Measurements from ENCODE around the gene NACAD. TPM values are rescaled to one million over a fixed set of nuclear protein-coding genes. Genes with fewer than 3 reads are reported as not detected.
A peak's percentile ranks its signal among the peaks of the same experiment; 100 is the strongest.

NACAD gene
- 21.3 TPM for polyA plus RNA-seq (2013, experiment 1 of 2; ENCODE audit: insufficient read length)
- polyA plus RNA-seq (2013, experiment 2 of 2; ENCODE audit: insufficient read length), result 23.9 TPM

GRCh38 chr7:45088821-45089340 is at the start of gene NACAD:
Gene NACAD (minus strand): TSS chr7:45088969. CDS start chr7:45088894, 75 bp downstream.
- DNase-seq, result peak; percentile 60

DNA sequence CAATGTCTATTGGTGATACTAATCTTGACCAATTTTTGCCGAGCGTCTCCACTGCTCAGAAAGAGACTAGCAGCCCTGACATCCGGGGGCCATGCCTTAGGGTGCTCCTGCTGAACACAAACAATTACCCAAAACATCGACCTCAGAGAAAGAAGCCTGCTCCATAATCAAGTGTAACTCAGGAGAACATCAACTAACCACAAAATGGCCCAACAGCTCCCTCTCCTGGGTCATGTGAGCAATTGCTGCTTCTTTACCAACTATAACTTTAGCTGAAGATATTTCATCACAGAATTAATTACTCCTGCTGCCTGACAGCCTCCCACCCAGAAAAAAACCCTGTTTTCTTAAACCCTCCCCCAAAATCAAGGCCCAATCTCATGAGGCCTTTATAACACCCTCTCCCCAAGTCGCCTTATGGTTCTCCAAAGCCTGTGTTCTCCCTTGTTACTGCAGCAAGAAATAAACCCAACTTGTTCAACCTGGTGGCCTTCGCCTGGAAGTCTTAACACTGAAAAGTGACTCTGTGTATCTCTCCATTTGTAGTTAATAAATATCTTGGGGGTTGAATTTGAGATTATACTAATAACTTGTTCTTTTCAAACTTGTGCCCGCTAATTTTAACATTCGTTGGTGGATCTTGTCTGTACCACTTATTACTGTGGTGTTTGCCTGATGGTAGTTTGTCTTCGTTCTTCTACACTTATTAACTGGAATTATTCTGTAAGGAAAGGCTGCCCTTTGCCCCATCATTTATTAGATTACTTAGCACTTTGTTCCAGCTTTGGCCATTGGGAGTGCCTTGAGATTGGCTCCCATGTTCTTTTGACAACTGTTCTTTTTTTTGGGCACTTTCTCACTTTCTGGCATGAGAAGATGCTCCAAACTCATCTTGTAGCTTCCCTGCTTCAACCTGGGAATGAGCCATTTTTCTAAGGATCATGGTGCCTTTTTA is 47.6 kb upstream of the NACAD start:
- DNase-seq, result peak; percentile 71

- no peak for DNase-seq
These were observed 45.1 kb upstream of the NACAD start for GRCh38 chr7:45133877-45134276.

DNA sequence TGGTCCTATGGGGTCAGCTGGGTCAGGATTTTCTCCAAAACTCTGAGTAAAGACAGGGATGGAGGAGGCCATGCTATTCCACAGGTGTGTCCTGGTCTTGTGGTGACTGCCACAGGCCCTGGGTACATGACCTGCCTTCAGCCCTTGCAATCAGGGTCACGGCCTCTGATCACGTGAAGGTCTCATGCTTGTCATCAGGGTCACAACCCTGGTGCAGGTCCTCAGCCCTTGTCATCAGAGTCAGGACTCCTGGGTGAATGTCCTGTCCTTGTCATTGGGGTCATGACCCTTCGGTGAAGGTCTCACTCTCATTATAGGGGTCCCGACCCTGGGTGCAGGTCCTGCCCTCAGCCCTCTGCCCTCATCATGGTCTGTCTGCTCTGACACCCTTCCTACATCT is 44.6 kb upstream of the NACAD start:
- DNase-seq, result no peak

- DNase-seq, result no peak
These were observed 44.0 kb upstream of the NACAD start for GRCh38 chr7:45132708-45133320.

GRCh38 chr7:45131891-45132290 is 43.1 kb upstream of the NACAD start:
- no peak for DNase-seq

DNA sequence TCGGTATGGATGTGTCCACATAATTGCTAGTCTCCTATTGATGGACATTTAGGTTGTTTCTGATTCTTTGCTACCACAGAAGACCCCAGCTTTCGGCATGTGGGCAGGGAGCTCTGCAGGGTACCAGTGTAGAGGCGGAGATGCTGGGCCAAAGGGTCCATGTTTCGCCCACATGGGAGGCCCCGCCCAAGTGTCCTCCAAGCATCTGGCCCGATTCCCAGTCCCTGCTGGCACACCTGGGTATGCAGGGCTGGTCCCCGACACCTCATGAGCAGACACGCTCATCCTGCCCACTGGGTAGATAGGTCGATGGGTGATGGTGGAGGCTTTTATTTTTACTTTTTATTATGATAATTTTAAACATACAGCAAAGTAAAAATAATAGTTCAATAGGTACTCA is 42.1 kb upstream of the NACAD start:
- no peak for DNase-seq

GRCh38 chr7:45129906-45130305 is 41.1 kb upstream of the NACAD start:
- no peak for DNase-seq

DNA sequence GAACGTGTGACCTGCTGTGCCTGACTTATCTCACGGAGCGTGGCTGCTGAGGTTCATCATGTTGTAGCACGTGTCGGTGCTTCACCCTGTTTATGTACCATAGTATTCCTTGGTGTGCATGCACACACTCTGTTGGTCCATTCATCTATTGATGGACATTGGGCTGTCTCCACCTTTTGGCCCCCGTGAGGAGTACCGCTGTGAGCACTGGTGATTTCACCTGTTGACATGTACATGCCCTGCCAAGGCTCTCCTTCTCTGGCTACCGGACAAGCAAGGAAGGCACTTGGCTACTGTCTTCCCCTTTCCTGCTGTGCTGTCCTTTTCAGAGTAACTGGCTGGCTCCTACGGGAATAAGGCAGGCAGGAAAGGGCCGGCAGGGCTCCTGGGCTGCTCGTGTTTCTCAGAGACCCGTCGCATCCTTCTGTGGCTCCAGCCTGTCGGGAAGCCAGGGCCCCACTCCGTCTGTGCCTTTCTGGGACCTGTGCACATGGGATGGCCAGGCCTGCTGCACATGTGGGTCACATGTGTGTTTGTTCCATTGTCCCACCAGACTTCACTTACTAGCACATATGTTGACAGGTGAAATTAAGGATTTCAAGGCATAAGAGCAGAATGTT is 40.5 kb upstream of the NACAD start:
- DNase-seq, result no peak

GRCh38 chr7:45126920-45127319 is 38.2 kb upstream of the NACAD start:
- DNase-seq, result no peak

GRCh38 chr7:45126201-45126600 is 37.4 kb upstream of the NACAD start:
- no peak for DNase-seq

- no peak for DNase-seq
These were observed 36.6 kb upstream of the NACAD start for GRCh38 chr7:45125193-45125904.

DNA sequence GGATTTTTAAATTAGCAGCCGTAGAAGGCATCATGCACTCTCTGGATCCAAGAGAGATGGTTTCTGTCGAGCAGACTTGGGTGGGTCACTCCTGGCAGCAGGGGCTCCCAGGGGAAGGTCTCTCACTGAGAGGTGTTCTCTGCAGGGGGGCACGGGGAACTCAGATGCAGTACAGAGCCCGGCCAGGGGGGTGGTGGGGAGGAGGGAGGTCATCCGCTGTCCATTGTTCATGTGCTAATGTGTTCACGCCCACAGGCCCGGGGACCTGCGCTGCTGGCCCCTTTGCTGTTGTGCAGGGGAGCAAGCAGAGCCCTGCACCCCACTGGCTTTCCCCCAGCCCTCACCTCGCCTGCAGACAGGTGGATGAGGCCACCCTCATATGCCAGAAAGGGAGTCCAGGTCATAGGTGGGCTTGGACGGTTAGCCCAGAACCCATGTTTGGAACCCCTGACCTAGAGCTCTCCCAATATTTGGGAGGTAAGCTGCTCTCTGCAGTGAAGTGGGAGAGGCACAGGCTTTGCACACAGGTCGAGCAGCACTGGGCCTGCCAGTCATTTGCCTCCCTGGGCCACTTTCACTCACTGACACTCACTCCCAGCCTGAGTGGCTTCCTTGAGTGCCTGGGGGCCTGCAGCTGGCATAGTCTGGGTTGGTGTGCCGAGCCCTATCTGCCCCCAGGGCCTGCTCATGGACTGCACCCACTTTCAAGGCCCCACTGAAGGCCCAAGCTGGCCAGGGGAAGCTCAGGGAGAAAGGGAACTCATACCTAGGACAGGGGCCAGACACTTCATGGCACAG is 35.3 kb upstream of the NACAD start:
- no peak for DNase-seq

DNA sequence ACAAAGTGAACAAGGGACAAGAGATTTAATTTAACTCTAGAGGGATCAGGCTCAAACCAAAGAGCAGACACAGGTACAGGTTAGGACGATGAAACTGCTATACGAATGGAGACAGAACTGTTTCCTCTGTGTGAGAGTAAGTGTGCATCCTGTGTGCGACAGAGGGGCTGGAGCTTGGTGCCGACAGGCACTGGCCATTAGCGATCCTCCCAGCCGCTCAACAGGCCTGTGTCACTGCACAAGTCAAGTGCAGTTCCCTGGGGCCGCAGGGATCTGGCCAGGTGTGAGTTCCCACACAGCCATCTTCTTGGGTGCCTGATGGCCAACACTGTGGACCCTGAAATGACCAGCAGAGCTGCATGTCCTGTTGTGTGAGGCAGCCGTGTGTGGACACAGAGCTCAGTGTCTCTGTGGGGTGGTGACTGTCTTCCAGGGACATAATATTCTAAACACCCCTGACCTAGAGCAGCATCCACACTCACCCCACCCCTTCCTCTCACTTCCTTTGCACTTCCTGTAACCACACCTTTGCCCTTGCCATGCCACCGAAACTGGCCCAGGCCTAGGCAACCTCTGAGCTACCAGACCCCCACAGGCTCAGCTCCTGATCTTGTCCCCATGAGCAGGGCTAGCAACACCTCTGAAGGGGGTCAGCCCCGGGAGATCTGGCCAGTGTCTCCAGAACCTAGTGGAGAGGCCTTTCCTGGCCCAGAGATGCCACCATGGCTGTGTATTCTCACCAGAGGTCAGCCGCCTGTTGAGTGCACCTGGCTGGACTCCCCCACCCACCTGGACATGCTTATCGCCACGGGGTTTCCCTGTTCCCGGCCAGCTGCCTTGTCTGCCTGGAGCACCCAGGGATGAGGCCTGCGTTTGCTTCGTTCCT is 34.4 kb upstream of the NACAD start:
- DNase-seq, result no peak

- no peak for DNase-seq
These were observed 30.8 kb upstream of the NACAD start for GRCh38 chr7:45119550-45119949.

- no peak for DNase-seq
These were observed 30.1 kb upstream of the NACAD start for GRCh38 chr7:45118889-45119331.

DNA sequence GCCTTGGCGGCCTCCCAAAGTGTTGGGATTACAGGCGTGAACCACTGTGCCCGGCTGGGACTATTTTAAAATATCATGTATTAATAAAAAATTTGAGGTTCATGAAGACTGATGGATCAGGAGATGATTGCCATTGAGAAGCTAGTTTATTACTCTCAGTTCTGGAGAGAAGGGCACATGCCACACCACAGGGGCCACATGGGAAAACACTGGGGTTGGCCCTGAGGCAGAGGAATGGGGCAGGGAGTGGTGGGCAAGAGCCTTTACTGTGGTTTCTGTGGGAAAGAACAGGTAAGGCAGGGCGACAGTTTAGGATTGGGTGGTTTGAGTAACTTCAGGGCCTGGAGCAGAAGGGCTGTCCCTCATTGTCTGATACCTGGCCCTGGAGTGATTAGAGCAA is 29.5 kb upstream of the NACAD start:
- DNase-seq, result no peak

DNA sequence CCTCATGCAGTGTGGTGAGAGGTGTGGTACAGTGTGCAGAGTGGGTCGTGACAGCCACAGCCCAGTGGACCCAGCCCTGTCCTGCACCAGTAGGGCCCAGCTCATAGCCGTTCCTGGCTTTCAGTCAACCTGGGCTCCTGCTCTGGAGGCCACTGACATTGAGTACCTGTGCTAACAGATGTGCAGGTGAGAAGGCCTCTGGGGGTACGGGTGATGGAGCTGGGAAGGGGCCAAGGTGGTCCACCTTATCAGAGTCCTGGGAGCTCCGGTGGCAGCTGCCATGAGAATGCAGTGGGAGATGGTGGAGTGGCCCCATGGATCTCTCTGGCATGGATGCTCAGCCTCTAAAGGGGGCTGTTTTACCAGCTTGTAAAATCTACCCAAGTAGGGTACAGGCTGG is 28.8 kb upstream of the NACAD start:
- no peak for DNase-seq

GRCh38 chr7:45116048-45116447 is 27.3 kb upstream of the NACAD start:
- no peak for DNase-seq

DNA sequence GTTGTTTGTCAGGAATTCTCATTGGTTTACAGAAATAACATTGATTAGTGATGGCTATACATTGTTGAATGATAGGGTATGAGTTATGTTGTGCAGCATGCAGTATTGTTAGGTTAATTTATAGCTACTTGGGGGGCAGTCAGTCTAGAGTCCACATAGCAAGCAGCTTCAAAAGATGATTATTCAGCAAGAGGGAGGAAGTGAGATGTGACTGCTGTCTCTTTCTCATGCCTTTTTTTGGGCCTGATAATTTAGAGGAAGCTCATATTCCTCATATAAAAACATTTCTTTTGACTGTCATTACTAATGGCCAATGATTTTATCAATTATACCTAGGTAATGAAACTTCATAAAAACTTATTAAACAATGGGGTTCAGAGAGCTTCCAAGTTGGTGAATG is 26.2 kb upstream of the NACAD start:
- no peak for DNase-seq

Measured in fibroblast of skin of back (primary cell).